ENCODE data around the gene SEL1L3.

Gene SEL1L3

DNA sequence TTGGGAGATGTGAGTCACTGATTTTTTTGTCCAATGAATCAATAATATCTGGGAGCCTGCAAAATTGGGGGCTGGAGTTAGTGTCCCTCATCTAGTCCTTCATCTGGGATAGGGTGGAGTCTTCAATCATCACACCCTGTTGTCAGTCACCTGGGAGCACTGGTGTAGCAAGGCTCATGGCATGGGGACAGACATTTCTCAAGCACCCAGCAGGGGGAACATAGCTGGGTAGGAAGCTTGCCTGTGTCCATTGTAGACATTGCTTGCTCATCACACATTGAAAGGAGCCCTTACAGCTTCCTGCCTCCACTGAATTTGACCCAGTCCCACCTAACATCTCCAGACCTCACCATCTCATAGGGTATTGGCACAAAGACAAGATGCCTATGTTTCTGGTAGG lies 61.2 kb downstream of the SEL1L3 start (continued):
- no peak for TF ChIP-seq MEIS1 (CRISPR knock-in tag; IDR thresholded peaks at IDR 0.05; ENCODE audit: borderline replicate concordance)
- TF ChIP-seq ZNF837 (tag by site-specific recombination; IDR thresholded peaks at IDR 0.05): no peak
- TF ChIP-seq ZNF707 (tag by site-specific recombination; IDR thresholded peaks at IDR 0.05): no peak
- no peak for TF ChIP-seq HOXC10 (CRISPR knock-in tag; IDR thresholded peaks at IDR 0.05)
- TF ChIP-seq ZNF560 (tag by site-specific recombination; IDR thresholded peaks at IDR 0.05; ENCODE audit: borderline replicate concordance): no peak
- no peak for TF ChIP-seq SCRT2 (tag by site-specific recombination; IDR thresholded peaks at IDR 0.05)
- TF ChIP-seq ZNF561 (tag by site-specific recombination; IDR thresholded peaks at IDR 0.05; ENCODE audit: borderline replicate concordance): no peak
- TF ChIP-seq ZNF571 (tag by site-specific recombination; IDR thresholded peaks at IDR 0.05): no peak
- TF ChIP-seq SCRT1 (tag by site-specific recombination; IDR thresholded peaks at IDR 0.05; ENCODE audit: borderline replicate concordance): no peak
- no peak for TF ChIP-seq ZNF830 (tag by site-specific recombination; IDR thresholded peaks at IDR 0.05; ENCODE audit: low read depth)

- no peak overlapping the region for H3K27ac ChIP-seq (ENCODE audit: extremely low read depth, low read depth, low read length)
- peaks cover 0 to 34% of the 10 kb centered on the region in 2 experiments; a peak in 1 of 3 replicates for H3K36me3 ChIP-seq (ENCODE audit: control insufficient read depth in 2 of 2, insufficient read depth in 1 of 2, low read length in 2 of 2)
- ChIA-PET CTCF (interaction anchor here (0.6 to 1.2 kb wide), 2 partner anchors 9 to 349 kb away, joined by 3 to 4 read pairs; no protein-coding TSS in a partner anchor), POLR2A (no interaction called here)
- no peak overlapping the region for H3K4me3 ChIP-seq (ENCODE audit: low read depth, low read length)
- TF ChIP-seq, protein P1, sequence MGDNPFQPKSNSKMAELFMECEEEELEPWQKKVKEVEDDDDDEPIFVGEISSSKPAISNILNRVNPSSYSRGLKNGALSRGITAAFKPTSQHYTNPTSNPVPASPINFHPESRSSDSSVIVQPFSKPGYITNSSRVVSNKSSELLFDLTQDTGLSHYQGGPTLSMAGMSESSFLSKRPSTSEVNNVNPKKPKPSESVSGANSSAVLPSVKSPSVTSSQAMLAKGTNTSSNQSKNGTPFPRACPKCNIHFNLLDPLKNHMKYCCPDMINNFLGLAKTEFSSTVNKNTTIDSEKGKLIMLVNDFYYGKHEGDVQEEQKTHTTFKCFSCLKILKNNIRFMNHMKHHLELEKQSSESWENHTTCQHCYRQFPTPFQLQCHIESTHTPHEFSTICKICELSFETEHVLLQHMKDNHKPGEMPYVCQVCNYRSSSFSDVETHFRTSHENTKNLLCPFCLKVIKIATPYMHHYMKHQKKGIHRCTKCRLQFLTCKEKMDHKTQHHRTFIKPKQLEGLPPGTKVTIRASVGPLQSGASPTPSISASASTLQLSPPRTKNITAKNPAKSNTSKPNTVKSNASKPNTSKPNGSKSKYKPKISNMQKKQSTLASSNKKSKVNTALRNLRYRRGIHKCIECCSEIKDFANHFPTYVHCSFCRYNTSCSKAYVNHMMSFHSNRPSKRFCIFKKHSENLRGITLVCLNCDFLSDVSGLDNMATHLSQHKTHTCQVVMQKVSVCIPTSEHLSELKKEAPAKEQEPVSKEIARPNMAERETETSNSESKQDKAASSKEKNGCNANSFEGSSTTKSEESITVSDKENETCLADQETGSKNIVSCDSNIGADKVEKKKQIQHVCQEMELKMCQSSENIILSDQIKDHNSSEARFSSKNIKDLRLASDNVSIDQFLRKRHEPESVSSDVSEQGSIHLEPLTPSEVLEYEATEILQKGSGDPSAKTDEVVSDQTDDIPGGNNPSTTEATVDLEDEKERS (tag by site-specific recombination; IDR thresholded peaks at IDR 0.05): no peak
- TF ChIP-seq ZNF677 (tag by site-specific recombination; IDR thresholded peaks at IDR 0.05) (no peak), ZFP41 (tag by site-specific recombination; IDR thresholded peaks at IDR 0.05; ENCODE audit: borderline replicate concordance) (no peak), ZNF629 (tag by site-specific recombination; IDR thresholded peaks at IDR 0.05) (no peak), GLI4 (tag by site-specific recombination; IDR thresholded peaks at IDR 0.05) (no peak), ZNF768 (tag by site-specific recombination; IDR thresholded peaks at IDR 0.05) (no peak), ZNF398 (tag by site-specific recombination; IDR thresholded peaks at IDR 0.05) (no peak), ZNF555 (tag by site-specific recombination; conservative IDR thresholded peaks at IDR 0.05) (no peak), ZNF624 (tag by site-specific recombination; IDR thresholded peaks at IDR 0.05) (no peak), ZNF610 (tag by site-specific recombination; IDR thresholded peaks at IDR 0.05; ENCODE audit: borderline replicate concordance) (no peak), ZNF350 (tag by site-specific recombination; IDR thresholded peaks at IDR 0.05) (no peak), ZNF146 (tag by site-specific recombination; IDR thresholded peaks at IDR 0.05) (no peak), ZNF202 (tag by site-specific recombination; IDR thresholded peaks at IDR 0.05; ENCODE audit: borderline replicate concordance) (no peak), KLF17 (tag by site-specific recombination; IDR thresholded peaks at IDR 0.05) (no peak), ZNF530 (tag by site-specific recombination; IDR thresholded peaks at IDR 0.05; ENCODE audit: low read depth) (no peak), ZNF426 (tag by site-specific recombination; IDR thresholded peaks at IDR 0.05) (no peak)
- TF ChIP-seq, protein P2, sequence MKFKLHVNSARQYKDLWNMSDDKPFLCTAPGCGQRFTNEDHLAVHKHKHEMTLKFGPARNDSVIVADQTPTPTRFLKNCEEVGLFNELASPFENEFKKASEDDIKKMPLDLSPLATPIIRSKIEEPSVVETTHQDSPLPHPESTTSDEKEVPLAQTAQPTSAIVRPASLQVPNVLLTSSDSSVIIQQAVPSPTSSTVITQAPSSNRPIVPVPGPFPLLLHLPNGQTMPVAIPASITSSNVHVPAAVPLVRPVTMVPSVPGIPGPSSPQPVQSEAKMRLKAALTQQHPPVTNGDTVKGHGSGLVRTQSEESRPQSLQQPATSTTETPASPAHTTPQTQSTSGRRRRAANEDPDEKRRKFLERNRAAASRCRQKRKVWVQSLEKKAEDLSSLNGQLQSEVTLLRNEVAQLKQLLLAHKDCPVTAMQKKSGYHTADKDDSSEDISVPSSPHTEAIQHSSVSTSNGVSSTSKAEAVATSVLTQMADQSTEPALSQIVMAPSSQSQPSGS (tag by site-specific recombination; IDR thresholded peaks at IDR 0.05; ENCODE audit: low read depth): no peak
- no peaks in the 10 kb centered on the region for H3K4me1 ChIP-seq (ENCODE audit: control insufficient read depth, insufficient read depth, low read length)
- H3K9me3 ChIP-seq (ENCODE audit: control insufficient read depth, insufficient read depth, low read depth, low read length): no peaks in the 10 kb centered on the region
These were observed 62.5 kb downstream of the SEL1L3 start for GRCh38 chr4:25800245-25800644.
